GM21786 (cell line): ENCODE data around the gene TLDC2.
A peak's percentile ranks its signal among the peaks of the same experiment; 100 is the strongest.
"Not testable (repeated sequence)": the region's sequence is repeated elsewhere in the genome, so short reads cannot be mapped to it uniquely, and the experiment has no call there.

Experiments used
- ATAC-seq: cut with Tn5 transposase; IDR thresholded peaks from one replicate; pipeline ENCODE4 v1.9.1; 2021; ENCODE audit not compliant: unreplicated experiment

TLDC2 gene

GRCh38 chr20:36875702-36876472, at the start of gene TLDC2:
Gene TLDC2, plus strand, starts transcription at chr20:36876138. Its CDS starts 37 bp downstream, at chr20:36876175.
- ATAC-seq: no peak

- no peak for ATAC-seq
These were observed 49.2 kb upstream of the TLDC2 start for GRCh38 chr20:36826554-36827244.

GRCh38 chr20:36827541-36828279, 48.2 kb upstream of the TLDC2 start:
- peak; percentile 87 for ATAC-seq

- ATAC-seq: no peak
These were observed 44.9 kb upstream of the TLDC2 start for GRCh38 chr20:36830791-36831691.

GRCh38 chr20:36832791-36833190, 43.1 kb upstream of the TLDC2 start:
- ATAC-seq: no peak

GRCh38 chr20:36833275-36834020, 42.5 kb upstream of the TLDC2 start:
- no peak for ATAC-seq

GRCh38 chr20:36835025-36835424, 40.9 kb upstream of the TLDC2 start:
- ATAC-seq: no peak

GRCh38 chr20:36835453-36836198, 40.3 kb upstream of the TLDC2 start:
- peak; percentile 81 for ATAC-seq

- ATAC-seq: no peak
These were observed 39.2 kb upstream of the TLDC2 start for GRCh38 chr20:36836591-36837269.

GRCh38 chr20:36838376-36838775, 37.6 kb upstream of the TLDC2 start:
- not testable (repeated sequence) for ATAC-seq

- ATAC-seq: no peak
These were observed 36.8 kb upstream of the TLDC2 start for GRCh38 chr20:36839150-36839549.

- ATAC-seq: not testable (repeated sequence)
These were observed 34.9 kb upstream of the TLDC2 start for GRCh38 chr20:36841030-36841429.

GRCh38 chr20:36845288-36845971, 30.5 kb upstream of the TLDC2 start:
- peak; percentile 3 for ATAC-seq

GRCh38 chr20:36847009-36847709, 28.8 kb upstream of the TLDC2 start:
- ATAC-seq: no peak

- no peak for ATAC-seq
These were observed 28.3 kb upstream of the TLDC2 start for GRCh38 chr20:36847710-36848040.

- ATAC-seq: no peak
These were observed 27.8 kb upstream of the TLDC2 start for GRCh38 chr20:36848078-36848660.

- no peak for ATAC-seq
These were observed 27.3 kb upstream of the TLDC2 start for GRCh38 chr20:36848677-36849076.
